Hepatocyte (in vitro differentiated cells): ENCODE data around the gene STK40. TPM values are rescaled to one million over a fixed set of nuclear protein-coding genes. Genes with fewer than 3 reads are reported as not detected.

Experiments used
- DNase-seq: peaks from one replicate; pipeline ENCODE4 v3.0.0-alpha.2; 2016; ENCODE audit warnings: low spot score
- H2AFZ ChIP-seq: fragments of 200-600 bp; sonication (generic); 2 replicates; pipeline ENCODE4 v1.6.0; 2016; ENCODE audit warnings: antibody characterized with exemption, mild to moderate bottlenecking
- H3K27ac ChIP-seq: fragments of 200-600 bp; sonication (generic); 2 replicates; pipeline ENCODE4 v1.5.1; 2016; ENCODE audit warnings: mild to moderate bottlenecking
- H3K27me3 ChIP-seq: fragments of 200-600 bp; sonication (generic); 2 replicates; pipeline ENCODE4 v1.6.1; 2016
- H3K36me3 ChIP-seq: fragments of 200-600 bp; sonication (generic); replicated peaks from 2 replicates; pipeline ENCODE4 v1.5.1; 2016; ENCODE audit warnings: low read depth; ENCODE audit not compliant: insufficient read depth
- H3K4me1 ChIP-seq: fragments of 200-600 bp; sonication (generic); 2 replicates; pipeline ENCODE4 v1.5.1; 2016; ENCODE audit warnings: mild to moderate bottlenecking, moderate library complexity; ENCODE audit not compliant: insufficient read depth
- H3K4me2 ChIP-seq: fragments of 200-600 bp; sonication (generic); 2 replicates; pipeline ENCODE4 v1.6.0; 2016
- H3K4me3 ChIP-seq: fragments of 200-600 bp; sonication (generic); 2 replicates; pipeline ENCODE4 v1.5.1; 2016; ENCODE audit warnings: mild to moderate bottlenecking
- H3K79me2 ChIP-seq: fragments of 200-600 bp; sonication (generic); 2 replicates; pipeline ENCODE4 v1.6.0; 2017; ENCODE audit warnings: mild to moderate bottlenecking
- H3K9me2 ChIP-seq: fragments of 200-600 bp; sonication (generic); replicated peaks from 2 replicates; pipeline ENCODE4 v1.6.0; 2017; ENCODE audit warnings: mild to moderate bottlenecking; ENCODE audit not compliant: insufficient read depth
- H3K9me3 ChIP-seq: fragments of 200-600 bp; sonication (generic); 2 replicates; pipeline ENCODE4 v1.5.1; 2016; ENCODE audit warnings: low read depth, mild to moderate bottlenecking
- H4K20me1 ChIP-seq: fragments of 200-600 bp; sonication (generic); 2 replicates; pipeline ENCODE4 v1.6.0; 2016; ENCODE audit warnings: mild to moderate bottlenecking; ENCODE audit not compliant: insufficient read depth, poor library complexity, severe bottlenecking
- EZH2 ChIP-seq: fragments of 200-600 bp; sonication (generic); IDR thresholded peaks from 2 replicates; pipeline ENCODE4 v1.6.1; 2016; ENCODE audit warnings: antibody characterized with exemption, mild to moderate bottlenecking, borderline replicate concordance
- EZH2phosphoT487 ChIP-seq: fragments of 200-600 bp; sonication (generic); IDR thresholded peaks from one replicate; pipeline ENCODE4 v1.6.1; 2018; ENCODE audit warnings: antibody characterized with exemption, mild to moderate bottlenecking, low read depth, moderate library complexity; ENCODE audit not compliant: unreplicated experiment, severe bottlenecking
- WGBS: methylation state at CpG from one replicate; pipeline ENCODE4 v1.1.6; 2016; ENCODE audit warnings: low lambda C conversion rate; ENCODE audit errors: missing lambda C conversion rate; 5-methylcytosine and 5-hydroxymethylcytosine counted together
- polyA plus RNA-seq: library from polyadenylated mRNA; unstranded; fragments of >200 nt; fragmentation: Nextera tagmentation; extraction: Ambion mirVana; gene quantifications from 2 replicates; pipeline ENCODE4 v1.2.1, GENCODE V29; 2016
- total RNA-seq: library from RNA; depleted of rRNA; stranded (reverse); fragments of >200 nt; gene quantifications from 2 replicates; pipeline ENCODE4 v1.2.3, GENCODE V29; 2014
- TF ChIP-seq, protein P1 (sequence below): fragments of 200-600 bp; sonication (generic); IDR thresholded peaks from 2 replicates; pipeline ENCODE4 v1.5.1; 2016; ENCODE audit warnings: antibody characterized with exemption, mild to moderate bottlenecking; ENCODE audit not compliant: poor library complexity

STK40 gene
- total and polyA plus RNA-seq, 2 experiments from 2014 or later = 30.7 to 56.3 TPM

GRCh38 chr1:36400825-36401601 lies 15.3 kb upstream of the STK40 start:
- Histone ChIP-seq H3K9me3 (no peaks in the 10 kb centered on the region), H3K27ac (peak overlapping the region; percentile 95), H3K4me3 (peak overlapping the region; percentile 22), H3K4me1 (peaks cover 17% of the 10 kb centered on the region), H4K20me1 (no peaks in the 10 kb centered on the region), H3K27me3 (no peaks in the 10 kb centered on the region), H3K9me2 (no peaks in the 10 kb centered on the region), H3K79me2 (peaks cover 28% of the 10 kb centered on the region), H3K4me2 (peak overlapping the region; percentile 72), H3K36me3 (no peaks in the 10 kb centered on the region), H2AFZ (peak overlapping the region; percentile 68)
- 13% methylated on average over 22 of the region's 22 CpGs for WGBS
- TF ChIP-seq, protein P1, sequence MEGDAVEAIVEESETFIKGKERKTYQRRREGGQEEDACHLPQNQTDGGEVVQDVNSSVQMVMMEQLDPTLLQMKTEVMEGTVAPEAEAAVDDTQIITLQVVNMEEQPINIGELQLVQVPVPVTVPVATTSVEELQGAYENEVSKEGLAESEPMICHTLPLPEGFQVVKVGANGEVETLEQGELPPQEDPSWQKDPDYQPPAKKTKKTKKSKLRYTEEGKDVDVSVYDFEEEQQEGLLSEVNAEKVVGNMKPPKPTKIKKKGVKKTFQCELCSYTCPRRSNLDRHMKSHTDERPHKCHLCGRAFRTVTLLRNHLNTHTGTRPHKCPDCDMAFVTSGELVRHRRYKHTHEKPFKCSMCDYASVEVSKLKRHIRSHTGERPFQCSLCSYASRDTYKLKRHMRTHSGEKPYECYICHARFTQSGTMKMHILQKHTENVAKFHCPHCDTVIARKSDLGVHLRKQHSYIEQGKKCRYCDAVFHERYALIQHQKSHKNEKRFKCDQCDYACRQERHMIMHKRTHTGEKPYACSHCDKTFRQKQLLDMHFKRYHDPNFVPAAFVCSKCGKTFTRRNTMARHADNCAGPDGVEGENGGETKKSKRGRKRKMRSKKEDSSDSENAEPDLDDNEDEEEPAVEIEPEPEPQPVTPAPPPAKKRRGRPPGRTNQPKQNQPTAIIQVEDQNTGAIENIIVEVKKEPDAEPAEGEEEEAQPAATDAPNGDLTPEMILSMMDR = no peak
- TF ChIP-seq EZH2 (no peak), EZH2phosphoT487 (no peak)
- DNase-seq = peak; percentile 97

GRCh38 chr1:36400514-36400824 lies 14.7 kb upstream of the STK40 start:
- Histone ChIP-seq H3K9me3 (no peaks in the 10 kb centered on the region), H4K20me1 (no peaks in the 10 kb centered on the region), H3K36me3 (no peaks in the 10 kb centered on the region), H2AFZ (peak overlapping the region; percentile 68), H3K4me2 (peak overlapping the region; percentile 72), H3K4me1 (peaks cover 17% of the 10 kb centered on the region), H3K27ac (peak overlapping the region; percentile 95), H3K4me3 (no peak overlapping the region), H3K27me3 (no peaks in the 10 kb centered on the region), H3K9me2 (no peaks in the 10 kb centered on the region), H3K79me2 (peaks cover 33% of the 10 kb centered on the region)
- TF ChIP-seq, protein P1 = no peak
- 69% methylated on average over 10 of the region's 10 CpGs for WGBS
- no peak for DNase-seq

DNA sequence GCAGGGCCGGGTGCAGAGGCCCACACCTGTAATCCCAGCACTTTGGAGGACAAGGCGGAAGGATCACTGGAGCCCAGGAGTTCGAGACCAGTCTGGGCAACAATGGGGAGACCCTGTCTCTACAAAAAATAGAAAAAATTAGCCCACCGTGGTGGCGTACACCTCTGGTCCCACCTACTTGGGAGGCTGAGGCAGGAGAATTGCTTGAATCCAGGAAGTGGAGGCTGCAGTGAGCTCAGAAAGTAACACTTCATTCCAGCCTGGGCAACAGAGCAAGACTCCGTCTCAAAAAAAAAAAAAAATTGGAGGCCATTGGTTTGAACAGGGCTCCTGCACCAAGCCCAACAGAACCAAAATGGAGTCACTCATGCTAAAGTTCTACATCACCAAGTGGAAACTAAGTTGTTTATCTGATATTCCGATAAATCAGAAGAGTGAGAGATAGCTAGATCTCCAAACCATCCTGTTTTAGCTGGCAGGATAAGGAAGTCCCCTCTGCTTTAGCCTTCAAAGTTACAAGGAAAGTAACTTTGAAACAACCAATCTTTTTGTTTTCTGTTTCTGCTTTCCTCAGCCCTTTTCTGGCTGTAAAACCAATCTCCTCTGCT lies 12.8 kb upstream of the STK40 start:
- H3K4me2 ChIP-seq = peak overlapping the region; percentile 95
- no peaks in the 10 kb centered on the region for H3K27me3 ChIP-seq
- H3K9me2 ChIP-seq = no peaks in the 10 kb centered on the region
- WGBS = 97% methylated on average over 7 of the region's 7 CpGs
- no peak overlapping the region for H2AFZ ChIP-seq
- H3K9me3 ChIP-seq = no peaks in the 10 kb centered on the region
- DNase-seq = no peak
- TF ChIP-seq EZH2phosphoT487 (no peak), EZH2 (no peak)
- TF ChIP-seq, protein P1 = no peak
- peaks cover 43% of the 10 kb centered on the region for H3K79me2 ChIP-seq
- no peaks in the 10 kb centered on the region for H4K20me1 ChIP-seq
- H3K27ac ChIP-seq = peak overlapping the region; percentile 94
- H3K4me1 ChIP-seq = peaks cover 17% of the 10 kb centered on the region
- no peak overlapping the region for H3K4me3 ChIP-seq
- no peaks in the 10 kb centered on the region for H3K36me3 ChIP-seq
